GM19043 (cell line): ENCODE results near the gene ARF1.

Experiments
- ATAC-seq: cut with Tn5 transposase; IDR thresholded peaks from one replicate; pipeline ENCODE4 v1.9.1; 2021; ENCODE audit warnings: low read depth; ENCODE audit not compliant: unreplicated experiment

Gene ARF1

GRCh38 chr1:228144993-228145343 is 62.5 kb downstream of the ARF1 start:
- ATAC-seq = no peak

- no peak for ATAC-seq
These were observed 63.2 kb downstream of the ARF1 start for GRCh38 chr1:228145463-228146416.

DNA sequence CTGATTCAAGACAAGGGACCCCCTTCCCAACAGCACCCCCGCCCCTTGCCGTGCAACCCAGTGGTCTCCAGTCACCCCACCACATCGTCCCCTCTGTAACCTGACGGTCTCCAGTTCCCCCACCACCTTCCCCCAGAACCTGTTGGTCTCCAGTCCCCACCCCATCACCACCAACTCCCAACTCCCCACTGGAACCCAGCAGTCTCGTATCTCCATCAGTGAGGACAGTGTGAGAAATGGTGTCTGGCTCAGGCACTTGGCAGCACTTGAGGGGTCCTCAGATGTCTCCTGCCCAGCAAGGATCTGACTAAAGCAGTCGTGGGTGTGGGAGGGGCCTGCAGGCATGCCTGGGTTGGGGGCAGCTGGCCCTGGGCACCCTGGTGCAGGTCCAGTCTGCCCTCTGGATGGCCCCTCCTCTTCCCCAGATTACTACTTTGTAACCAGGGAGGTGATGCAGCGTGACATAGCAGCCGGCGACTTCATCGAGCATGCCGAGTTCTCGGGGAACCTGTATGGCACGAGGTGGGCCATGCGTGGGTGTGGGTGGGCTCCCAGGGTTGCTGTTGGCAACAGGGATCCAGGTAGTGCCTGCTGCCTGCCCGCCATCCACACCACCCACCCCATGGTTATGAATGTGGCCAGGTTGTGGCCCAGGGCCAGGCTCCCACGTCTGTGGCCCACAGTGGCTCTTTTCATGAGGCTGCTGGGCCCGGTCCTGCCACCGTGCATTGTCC is 64.1 kb downstream of the ARF1 start:
- no peak for ATAC-seq

DNA sequence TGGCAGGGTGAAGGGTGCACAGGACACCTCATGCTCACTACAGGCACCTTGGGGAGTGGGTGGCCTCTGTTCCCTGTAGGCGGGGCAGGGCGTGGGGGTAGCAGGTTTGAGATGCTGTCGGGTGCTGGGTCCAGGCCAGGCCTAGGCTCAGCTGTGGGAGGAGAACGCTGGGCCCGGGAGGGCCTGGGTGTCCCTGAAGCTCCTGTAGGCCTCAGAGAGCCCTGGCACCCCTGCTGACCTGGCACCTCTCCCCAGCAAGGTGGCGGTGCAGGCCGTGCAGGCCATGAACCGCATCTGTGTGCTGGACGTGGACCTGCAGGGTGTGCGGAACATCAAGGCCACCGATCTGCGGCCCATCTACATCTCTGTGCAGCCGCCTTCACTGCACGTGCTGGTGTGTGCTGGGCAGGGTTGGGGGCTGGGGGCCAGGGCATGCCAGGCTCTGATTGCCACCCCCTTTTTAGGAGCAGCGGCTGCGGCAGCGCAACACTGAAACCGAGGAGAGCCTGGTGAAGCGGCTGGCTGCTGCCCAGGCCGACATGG is 64.7 kb downstream of the ARF1 start:
- no peak for ATAC-seq

DNA sequence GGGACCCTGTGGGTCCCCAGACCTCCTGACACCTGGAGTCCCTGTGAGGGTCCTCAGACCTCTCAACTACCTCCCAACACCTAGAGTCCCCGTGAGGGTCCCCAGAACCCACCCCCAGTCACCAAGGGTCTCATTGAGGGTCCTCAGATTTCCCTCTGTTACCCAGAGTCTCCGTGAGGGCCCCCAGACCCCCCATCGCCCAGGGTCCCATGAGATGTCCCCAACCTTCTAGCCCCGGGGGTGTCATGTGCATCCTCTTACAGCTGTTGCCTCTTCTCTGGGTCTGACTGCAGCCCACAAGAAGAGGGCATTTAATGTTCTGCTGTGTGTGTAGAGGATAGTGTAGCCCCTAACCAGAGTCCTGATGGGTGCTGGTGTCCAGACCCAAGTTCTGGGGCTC is 65.3 kb downstream of the ARF1 start:
- ATAC-seq = no peak

GRCh38 chr1:228148196-228148861 is 65.8 kb downstream of the ARF1 start:
- no peak for ATAC-seq
